ENCODE results near the gene ABCA5. TPM values are rescaled to one million over a fixed set of nuclear protein-coding genes. Genes with fewer than 3 reads are reported as not detected.

The ABCA5 gene
- total RNA-seq, 1 experiment from 2014 or later = 13.3 TPM

DNA sequence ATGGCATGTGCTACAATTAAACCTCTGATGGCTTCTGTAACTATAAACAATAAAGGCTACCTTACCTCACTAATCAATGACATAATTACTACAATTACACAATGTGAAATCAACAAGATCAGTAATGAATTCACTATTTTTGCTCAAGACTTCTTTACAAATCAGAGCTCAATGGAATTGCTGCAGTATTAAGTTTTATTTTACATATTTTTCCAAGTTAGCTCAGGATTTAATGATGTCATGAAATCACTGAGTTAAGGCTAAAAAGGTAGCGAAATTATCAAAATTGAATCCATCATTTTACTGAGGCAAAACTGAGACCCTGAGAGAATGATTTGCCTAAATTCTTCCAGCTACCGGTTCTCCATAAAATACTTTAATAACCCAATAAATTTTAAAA is 21.8 kb downstream of the ABCA5 start:
- H3K4me1 ChIP-seq (ENCODE audit: control insufficient read depth, insufficient read depth, low read length) = no peaks in the 10 kb centered on the region
- no peaks in the 10 kb centered on the region for H3K27me3 ChIP-seq (ENCODE audit: control insufficient read depth, insufficient read depth, low read length)
- ChIA-PET CTCF (no interaction called here), POLR2A (no interaction called here)
- no peaks in the 10 kb centered on the region for H3K9me3 ChIP-seq (ENCODE audit: control insufficient read depth, insufficient read depth, low read depth, low read length)
- no TSS peak for BruUV-seq (replicated peaks)
- H3K27ac ChIP-seq (ENCODE audit: low read length) = no peak overlapping the region
- in situ Hi-C loops (cut with HindIII; ENCODE audit: low pct_unique_long_range_greater_than_20kb, low sequenced_read_pairs) = no loop called here
- no peak overlapping the region for H3K4me3 ChIP-seq (ENCODE audit: low read depth in 2 of 2, low read length in 2 of 2)
- intact Hi-C loops (cut with micrococcal nuclease; ENCODE audit: unreplicated experiment) = no loop called here
- TF ChIP-seq SIN3A (IDR thresholded peaks at IDR 0.05; ENCODE audit: borderline replicate concordance, insufficient read depth, low read depth, low read length) = no peak
- TF ChIP-seq, protein P1, sequence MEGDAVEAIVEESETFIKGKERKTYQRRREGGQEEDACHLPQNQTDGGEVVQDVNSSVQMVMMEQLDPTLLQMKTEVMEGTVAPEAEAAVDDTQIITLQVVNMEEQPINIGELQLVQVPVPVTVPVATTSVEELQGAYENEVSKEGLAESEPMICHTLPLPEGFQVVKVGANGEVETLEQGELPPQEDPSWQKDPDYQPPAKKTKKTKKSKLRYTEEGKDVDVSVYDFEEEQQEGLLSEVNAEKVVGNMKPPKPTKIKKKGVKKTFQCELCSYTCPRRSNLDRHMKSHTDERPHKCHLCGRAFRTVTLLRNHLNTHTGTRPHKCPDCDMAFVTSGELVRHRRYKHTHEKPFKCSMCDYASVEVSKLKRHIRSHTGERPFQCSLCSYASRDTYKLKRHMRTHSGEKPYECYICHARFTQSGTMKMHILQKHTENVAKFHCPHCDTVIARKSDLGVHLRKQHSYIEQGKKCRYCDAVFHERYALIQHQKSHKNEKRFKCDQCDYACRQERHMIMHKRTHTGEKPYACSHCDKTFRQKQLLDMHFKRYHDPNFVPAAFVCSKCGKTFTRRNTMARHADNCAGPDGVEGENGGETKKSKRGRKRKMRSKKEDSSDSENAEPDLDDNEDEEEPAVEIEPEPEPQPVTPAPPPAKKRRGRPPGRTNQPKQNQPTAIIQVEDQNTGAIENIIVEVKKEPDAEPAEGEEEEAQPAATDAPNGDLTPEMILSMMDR (IDR thresholded peaks at IDR 0.05) = no peak
- no peak for TF ChIP-seq TCF7L2 (IDR thresholded peaks at IDR 0.05; ENCODE audit: low read depth, low read length)
- TF ChIP-seq, protein P2, sequence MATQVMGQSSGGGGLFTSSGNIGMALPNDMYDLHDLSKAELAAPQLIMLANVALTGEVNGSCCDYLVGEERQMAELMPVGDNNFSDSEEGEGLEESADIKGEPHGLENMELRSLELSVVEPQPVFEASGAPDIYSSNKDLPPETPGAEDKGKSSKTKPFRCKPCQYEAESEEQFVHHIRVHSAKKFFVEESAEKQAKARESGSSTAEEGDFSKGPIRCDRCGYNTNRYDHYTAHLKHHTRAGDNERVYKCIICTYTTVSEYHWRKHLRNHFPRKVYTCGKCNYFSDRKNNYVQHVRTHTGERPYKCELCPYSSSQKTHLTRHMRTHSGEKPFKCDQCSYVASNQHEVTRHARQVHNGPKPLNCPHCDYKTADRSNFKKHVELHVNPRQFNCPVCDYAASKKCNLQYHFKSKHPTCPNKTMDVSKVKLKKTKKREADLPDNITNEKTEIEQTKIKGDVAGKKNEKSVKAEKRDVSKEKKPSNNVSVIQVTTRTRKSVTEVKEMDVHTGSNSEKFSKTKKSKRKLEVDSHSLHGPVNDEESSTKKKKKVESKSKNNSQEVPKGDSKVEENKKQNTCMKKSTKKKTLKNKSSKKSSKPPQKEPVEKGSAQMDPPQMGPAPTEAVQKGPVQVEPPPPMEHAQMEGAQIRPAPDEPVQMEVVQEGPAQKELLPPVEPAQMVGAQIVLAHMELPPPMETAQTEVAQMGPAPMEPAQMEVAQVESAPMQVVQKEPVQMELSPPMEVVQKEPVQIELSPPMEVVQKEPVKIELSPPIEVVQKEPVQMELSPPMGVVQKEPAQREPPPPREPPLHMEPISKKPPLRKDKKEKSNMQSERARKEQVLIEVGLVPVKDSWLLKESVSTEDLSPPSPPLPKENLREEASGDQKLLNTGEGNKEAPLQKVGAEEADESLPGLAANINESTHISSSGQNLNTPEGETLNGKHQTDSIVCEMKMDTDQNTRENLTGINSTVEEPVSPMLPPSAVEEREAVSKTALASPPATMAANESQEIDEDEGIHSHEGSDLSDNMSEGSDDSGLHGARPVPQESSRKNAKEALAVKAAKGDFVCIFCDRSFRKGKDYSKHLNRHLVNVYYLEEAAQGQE (IDR thresholded peaks at IDR 0.05; ENCODE audit: insufficient read depth in 1 of 2, low read depth in 2 of 2, low read length in 1 of 2) = no peak
- no peak for TF ChIP-seq POLR2AphosphoS5 (IDR thresholded peaks at IDR 0.05; ENCODE audit: low read depth, low read length)
- no peak for DNase-seq (ENCODE audit: low read depth, low spot score)
- no peaks in the 10 kb centered on the region; the same call in 1 of the 2 replicates for H3K36me3 ChIP-seq (ENCODE audit: control insufficient read depth, insufficient read depth, low read length)
- ATAC-seq = no peak

DNA sequence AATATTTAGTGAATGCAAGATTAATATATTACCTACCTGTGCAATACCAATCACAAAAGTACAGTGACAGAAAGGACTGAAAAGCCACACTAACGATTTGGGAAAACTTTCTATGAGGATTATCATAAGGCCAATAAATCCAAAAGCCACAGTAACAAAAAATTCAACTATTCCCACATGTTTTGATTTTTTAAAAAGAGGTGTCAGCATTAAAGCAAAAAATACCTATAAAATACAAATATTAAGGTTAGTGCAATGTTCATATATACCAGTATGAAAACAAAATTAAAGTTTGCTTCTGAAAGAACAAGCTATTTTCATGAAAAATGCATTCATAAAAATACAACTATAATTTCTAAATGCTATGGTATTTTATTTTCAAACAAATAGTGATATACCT is 24.3 kb downstream of the ABCA5 start:
- in situ Hi-C loops (cut with HindIII; ENCODE audit: low pct_unique_long_range_greater_than_20kb, low sequenced_read_pairs) = no loop called here
- no peaks in the 10 kb centered on the region for H3K36me3 ChIP-seq (ENCODE audit: control insufficient read depth, insufficient read depth, low read length)
- no peak overlapping the region for H3K4me3 ChIP-seq (ENCODE audit: low read depth in 2 of 2, low read length in 2 of 2)
- intact Hi-C loops (cut with micrococcal nuclease; ENCODE audit: unreplicated experiment) = no loop called here
- POLR2A ChIA-PET = no interaction called here
- H3K27me3 ChIP-seq (ENCODE audit: control insufficient read depth, insufficient read depth, low read length) = no peaks in the 10 kb centered on the region
- no TSS peak for BruUV-seq (replicated peaks)
- no peak for DNase-seq (ENCODE audit: low read depth, low spot score)
- H3K4me1 ChIP-seq (ENCODE audit: control insufficient read depth, insufficient read depth, low read length) = no peaks in the 10 kb centered on the region
- ATAC-seq = no peak
- TF ChIP-seq SIN3A (IDR thresholded peaks at IDR 0.05; ENCODE audit: borderline replicate concordance, insufficient read depth, low read depth, low read length) (no peak), TCF7L2 (IDR thresholded peaks at IDR 0.05; ENCODE audit: low read depth, low read length) (no peak), POLR2AphosphoS5 (IDR thresholded peaks at IDR 0.05; ENCODE audit: low read depth, low read length) (no peak)
- TF ChIP-seq, protein P1 (IDR thresholded peaks at IDR 0.05) = no peak
- TF ChIP-seq, protein P2 (IDR thresholded peaks at IDR 0.05; ENCODE audit: insufficient read depth in 1 of 2, low read depth in 2 of 2, low read length in 1 of 2) = no peak
- CTCF ChIA-PET = no interaction called here
- H3K9me3 ChIP-seq (ENCODE audit: control insufficient read depth, insufficient read depth, low read depth, low read length) = no peaks in the 10 kb centered on the region
- H3K27ac ChIP-seq (ENCODE audit: low read length) = no peak overlapping the region
